ENCODE measurements around the gene MAPT.
"Not testable (repeated sequence)": the region's sequence is repeated elsewhere in the genome, so short reads cannot be mapped to it uniquely, and the experiment has no call there.

Gene MAPT

GRCh38 chr17:45953561-45953960, 59.2 kb downstream of the MAPT start:
- DNase-seq (ENCODE audit: low read depth), result no peak

GRCh38 chr17:45954914-45955313, 60.6 kb downstream of the MAPT start:
- DNase-seq (ENCODE audit: low read depth), result no peak

GRCh38 chr17:45955326-45955725, 61.0 kb downstream of the MAPT start:
- no peak for DNase-seq (ENCODE audit: low read depth)

DNA sequence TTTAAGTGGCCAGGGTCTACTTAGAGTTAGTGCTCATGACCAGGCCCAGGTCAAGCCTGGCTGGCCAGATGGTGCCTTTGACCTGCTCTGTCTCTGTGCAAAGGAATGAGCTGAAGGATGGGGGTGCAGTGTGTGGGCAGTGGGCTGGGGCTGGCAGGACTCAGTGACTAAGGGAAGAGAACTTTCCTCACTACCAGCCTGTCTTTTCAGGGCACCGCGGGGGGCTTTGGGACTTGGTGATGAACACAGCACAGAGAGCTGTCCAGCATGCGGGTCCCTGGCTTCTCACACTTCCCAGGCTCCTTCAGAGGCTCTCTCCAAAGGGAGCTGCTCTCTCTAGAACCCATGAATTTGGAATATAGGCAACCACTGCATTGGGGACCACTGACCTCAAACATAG, 61.7 kb downstream of the MAPT start:
- DNase-seq (ENCODE audit: low read depth), result no peak

DNA sequence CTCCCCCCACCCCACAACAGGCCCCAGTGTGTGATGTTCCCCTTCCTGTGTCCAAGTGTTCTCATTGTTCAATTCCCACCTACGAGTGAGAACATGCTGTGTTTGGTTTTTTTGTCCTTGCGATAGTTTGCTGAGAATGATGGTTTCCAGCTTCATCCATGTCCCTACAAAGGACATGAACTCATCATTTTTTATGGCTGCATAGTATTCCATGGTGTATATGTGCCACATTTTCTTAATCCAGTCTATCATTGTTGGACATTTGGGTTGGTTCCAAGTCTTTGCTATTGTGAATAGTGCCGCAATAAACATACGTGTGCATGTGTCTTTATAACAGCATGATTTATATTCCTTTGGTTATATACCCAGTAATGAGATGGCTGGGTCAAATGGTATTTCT, 62.4 kb downstream of the MAPT start:
- DNase-seq (ENCODE audit: low read depth), result not testable (repeated sequence)

- no peak for DNase-seq (ENCODE audit: low read depth)
These were observed 64.0 kb downstream of the MAPT start for GRCh38 chr17:45958307-45958706.

DNA sequence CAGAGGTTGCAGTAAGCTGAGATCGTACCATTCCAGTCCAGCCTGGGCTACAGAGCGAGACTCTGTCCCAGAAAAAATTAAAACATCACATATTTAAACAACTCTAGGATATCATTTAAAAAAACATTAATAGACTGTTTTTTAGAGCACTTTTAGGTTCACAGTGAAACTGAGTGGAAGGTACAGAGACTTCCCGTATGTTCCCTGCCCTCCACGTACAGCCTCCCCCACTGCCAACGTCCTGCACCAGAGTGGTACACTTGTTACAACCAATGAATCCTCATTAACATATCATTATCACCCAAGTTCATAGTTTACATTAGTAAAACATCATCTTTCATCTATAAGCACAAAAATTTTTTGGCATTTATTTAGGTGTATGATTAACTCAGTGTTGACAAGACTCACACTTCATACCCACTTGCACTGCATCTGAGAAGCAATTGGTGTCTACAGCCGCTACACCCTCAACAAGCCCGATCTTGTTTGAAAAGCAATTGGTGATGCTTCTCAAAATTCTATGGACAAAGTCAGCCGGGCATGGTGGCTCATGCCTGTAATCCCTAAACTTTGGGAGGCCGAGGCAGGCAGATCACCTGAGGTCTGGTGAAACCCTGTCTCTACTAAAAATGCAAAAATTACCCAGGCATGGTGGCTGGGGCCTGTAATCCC, 64.8 kb downstream of the MAPT start:
- no peak for DNase-seq (ENCODE audit: low read depth)

DNA sequence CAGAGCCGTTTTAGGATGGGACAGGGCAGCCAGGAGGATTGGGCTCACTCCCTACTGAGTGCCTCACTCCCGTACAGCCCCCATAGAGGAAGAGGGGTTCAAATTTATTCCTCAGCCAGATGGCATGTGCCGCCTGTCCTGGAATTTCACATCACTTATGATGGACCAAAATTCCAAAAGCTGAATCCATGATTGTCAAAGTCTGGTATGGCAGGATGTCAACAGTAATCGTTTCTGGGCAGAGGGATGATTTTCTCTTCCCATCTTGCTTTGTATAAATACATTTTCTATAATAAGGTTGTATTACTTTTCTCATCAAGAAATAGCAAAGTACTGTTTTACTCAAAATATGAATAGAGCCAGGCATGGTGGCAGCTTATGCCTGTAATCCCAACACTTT, 66.0 kb downstream of the MAPT start:
- DNase-seq (ENCODE audit: low read depth), result no peak

DNA sequence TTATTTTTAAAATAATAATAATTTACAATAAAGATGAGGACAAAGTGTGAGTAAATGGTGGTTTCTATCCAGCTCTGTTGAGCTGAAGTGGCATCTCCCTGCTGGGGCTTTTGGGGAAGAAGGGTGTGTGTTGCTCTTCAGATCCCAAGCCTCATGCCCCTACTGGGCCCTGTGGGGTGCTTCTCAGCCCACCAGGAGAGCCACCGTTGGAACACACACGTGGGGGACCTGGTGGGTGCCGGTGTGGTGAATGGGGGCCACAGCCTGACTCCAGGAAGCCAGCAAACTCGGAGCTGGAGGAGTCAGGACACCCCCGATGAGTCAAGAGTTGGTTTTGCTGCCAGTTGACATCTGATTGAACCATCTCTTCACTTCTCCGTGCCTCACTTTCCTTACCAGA, 66.9 kb downstream of the MAPT start:
- DNase-seq (ENCODE audit: low read depth), result no peak

- DNase-seq (ENCODE audit: low read depth), result no peak
These were observed 68.0 kb downstream of the MAPT start for GRCh38 chr17:45962221-45962972.

DNA sequence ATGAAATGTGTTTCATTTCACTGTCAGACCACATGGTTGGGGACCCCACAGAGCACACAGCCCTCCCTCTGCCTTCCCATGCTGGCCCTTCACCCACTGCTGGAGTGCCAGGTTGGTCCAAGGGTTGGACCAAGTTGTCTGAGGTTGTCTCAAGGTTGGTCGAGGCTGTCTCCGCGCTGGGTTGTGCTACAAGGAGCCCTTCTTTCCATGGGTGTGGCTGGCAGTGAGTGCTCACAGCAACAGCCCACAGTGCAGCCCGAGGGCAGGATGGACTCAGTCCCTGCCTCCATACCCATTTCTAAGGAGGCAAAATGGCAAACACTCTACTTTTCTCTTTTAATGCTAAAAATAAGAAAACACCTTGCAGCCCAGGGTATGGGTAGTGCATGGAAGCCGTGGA, 68.9 kb downstream of the MAPT start:
- DNase-seq (ENCODE audit: low read depth), result no peak

DNA sequence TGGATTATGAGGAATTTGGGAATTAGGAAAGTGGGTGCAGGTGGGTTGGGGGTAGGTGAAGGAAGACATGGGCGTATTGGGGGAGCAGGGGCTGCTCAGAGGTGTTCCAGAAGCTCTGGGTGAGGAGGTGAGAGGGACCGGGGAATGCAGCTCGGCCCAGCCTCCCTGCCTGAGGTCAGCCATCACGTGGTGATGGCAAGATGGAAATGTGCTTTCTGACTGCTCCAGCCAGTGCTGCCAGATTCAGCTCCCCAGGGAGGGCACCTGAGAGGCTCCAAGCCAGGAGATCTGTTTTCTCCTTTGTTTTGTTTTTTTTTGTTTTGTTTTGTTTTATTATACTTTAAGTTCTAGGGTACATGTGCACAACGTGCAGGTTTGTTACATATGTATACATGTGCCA, 69.5 kb downstream of the MAPT start:
- no peak for DNase-seq (ENCODE audit: low read depth)

- DNase-seq (ENCODE audit: low read depth), result no peak
These were observed 70.3 kb downstream of the MAPT start for GRCh38 chr17:45964634-45965033.

DNA sequence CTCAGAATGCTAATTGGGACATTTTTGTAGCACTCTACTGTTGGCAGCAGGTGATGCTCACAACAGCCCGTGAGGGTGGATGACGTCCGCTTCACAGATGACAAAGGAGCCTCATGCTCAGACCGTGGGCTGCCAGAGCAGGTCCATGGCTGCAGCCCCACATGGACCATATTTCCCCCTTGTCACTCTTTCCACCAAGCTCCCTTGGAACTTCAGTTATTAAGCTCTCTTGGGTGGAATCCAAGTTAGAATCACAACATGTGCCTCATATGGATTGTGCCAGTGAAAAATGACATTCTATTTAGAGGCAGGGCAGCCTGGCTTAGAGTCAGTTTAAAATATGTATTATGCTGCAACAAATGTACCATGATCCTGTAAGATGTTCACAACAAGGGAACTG, 71.5 kb downstream of the MAPT start:
- no peak for DNase-seq (ENCODE audit: low read depth)

DNA sequence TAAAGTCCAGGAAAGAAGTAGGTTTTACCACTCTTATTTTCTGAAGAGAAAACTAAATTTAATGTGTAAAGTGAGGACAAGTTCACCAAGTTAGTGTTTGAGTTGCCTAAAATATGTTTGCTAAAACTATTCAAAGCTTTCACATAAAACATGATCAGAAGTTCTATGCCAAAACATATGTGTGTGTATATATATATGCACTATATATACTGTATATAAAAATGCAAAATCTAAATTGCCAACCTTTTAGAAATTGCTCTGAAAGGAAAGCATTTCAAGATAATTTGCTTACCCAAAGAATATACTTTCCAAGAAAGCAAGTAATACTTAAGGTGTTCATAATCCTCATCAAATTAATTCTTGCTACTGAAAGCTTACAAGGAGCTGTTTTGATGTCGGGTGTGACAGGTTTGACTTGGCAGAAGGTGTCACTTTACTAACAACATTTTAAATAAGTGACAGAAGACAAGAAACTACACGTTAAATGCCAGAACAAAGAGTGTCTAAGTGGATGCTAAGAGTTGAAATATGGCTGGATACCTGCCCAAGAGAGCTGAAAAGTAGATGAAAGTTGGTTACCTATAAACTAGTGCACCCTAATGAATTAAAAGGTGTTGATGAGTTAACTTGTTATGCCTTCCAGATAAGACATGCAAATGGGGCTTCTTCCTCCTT, 72.4 kb downstream of the MAPT start:
- no peak for DNase-seq (ENCODE audit: low read depth)

DNA sequence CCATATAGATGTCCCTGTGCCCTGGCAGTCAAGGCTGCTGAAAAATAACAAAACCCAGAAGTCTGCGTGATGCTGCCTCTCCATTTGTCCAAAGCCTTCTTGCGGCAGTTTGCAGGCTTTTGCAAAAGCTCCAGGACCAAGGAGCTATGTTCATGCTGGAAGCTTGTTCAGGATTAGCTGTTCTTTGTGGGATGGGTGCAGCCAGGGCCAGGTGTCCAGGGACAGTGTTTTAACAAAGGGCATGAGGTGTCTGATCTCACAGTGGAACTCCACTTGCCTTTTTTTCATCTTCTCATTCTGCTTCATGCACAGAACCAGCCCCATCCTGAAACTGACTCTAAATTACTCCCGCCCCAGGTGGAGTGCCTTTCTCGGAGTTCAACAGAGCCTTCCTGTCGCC, 73.0 kb downstream of the MAPT start:
- DNase-seq (ENCODE audit: low read depth), result no peak

DNA sequence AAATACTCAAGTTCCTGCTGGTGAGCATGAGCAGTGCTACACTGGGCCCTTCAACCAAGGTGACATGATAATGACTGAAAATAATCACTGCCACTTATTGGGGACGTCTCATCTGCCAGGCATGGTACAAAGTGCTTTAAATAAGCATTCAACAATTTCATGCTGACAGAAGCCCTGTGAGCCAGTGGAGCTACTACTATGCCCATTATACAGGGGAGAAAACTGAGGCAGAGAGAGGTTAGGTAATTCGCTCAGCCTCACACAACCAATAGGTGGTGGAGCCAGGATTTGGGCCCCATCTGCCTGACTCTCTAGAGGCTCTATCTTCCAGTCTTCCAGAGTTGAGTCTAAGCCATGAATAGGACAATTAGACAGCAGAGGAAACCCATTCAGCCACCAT, 74.4 kb downstream of the MAPT start:
- DNase-seq (ENCODE audit: low read depth), result no peak

GRCh38 chr17:45969726-45970125, 75.4 kb downstream of the MAPT start:
- no peak for DNase-seq (ENCODE audit: low read depth)

DNA sequence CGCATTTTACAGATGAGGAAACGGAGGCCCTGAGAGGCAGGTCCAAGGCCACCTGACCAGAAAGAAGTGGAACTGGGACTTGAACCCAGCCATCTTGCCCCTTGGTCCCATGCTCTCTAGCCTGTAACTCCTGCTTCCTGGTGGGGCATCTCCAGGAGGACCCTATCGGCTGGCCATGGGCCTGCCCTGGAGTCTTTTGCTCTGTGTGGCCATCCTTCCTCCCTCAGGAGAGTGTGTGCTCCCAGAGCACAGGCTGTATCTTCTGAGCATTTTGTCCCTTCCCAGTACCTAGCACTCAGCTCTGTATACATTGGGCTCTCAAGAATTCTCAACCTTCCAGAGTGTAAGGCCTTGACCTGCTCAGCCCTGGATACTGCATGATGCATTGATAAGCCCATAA, 76.3 kb downstream of the MAPT start:
- no peak for DNase-seq (ENCODE audit: low read depth)

- no peak for DNase-seq (ENCODE audit: low read depth)
These were observed 77.4 kb downstream of the MAPT start for GRCh38 chr17:45971698-45972141.

DNA sequence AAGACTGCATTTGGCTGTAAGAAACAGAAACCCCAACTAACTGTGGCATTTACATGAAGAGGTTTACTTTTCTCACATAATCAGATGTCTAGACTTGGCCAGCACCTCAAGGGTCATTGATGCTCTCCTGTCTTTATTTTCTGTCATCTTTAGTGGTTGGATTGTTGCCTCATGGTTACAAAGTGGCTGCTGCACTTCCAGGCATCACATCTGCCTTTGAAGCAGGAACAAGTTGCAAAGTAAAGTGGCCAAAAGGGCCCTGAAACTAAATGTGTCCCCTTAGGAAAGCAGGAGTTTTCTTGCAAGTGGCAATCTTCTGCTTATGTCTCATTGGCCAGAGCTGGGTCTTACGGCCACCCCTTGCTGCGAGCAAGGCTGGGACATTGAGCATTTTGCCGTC, 78.2 kb downstream of the MAPT start:
- DNase-seq (ENCODE audit: low read depth), result no peak

GRCh38 chr17:45973099-45973780, 78.9 kb downstream of the MAPT start:
- no peak for DNase-seq (ENCODE audit: low read depth)

All from GM04503 (cell line).